Ishikawa (cell line): Measurements from ENCODE around the gene ETNK1.

ENCODE experiments used
- CEBPB ChIP-seq: IDR thresholded peaks from 2 replicates; pipeline ENCODE4 v1.6.1; 2012
- CREB1 ChIP-seq: IDR thresholded peaks from 2 replicates; pipeline ENCODE4 v1.6.1; 2012; ENCODE audit warnings: low read depth
- EGR1 ChIP-seq: IDR thresholded peaks from 2 replicates; pipeline ENCODE4 v1.6.1; 2012
- EP300 ChIP-seq: IDR thresholded peaks from 2 replicates; pipeline ENCODE4 v1.6.1; 2012; ENCODE audit warnings: borderline replicate concordance
- FOXM1 ChIP-seq: IDR thresholded peaks from 2 replicates; pipeline ENCODE4 v1.6.1; 2012; ENCODE audit warnings: low read depth, borderline replicate concordance
- MAX ChIP-seq: IDR thresholded peaks from 2 replicates; pipeline ENCODE4 v1.6.1; 2012
- NFIC ChIP-seq: IDR thresholded peaks from 2 replicates; pipeline ENCODE4 v1.6.1; 2012
- RAD21 ChIP-seq: IDR thresholded peaks from 2 replicates; pipeline ENCODE4 v1.6.1; 2012; ENCODE audit warnings: low read depth
- REST ChIP-seq: IDR thresholded peaks from 2 replicates; pipeline ENCODE4 v1.6.1; 2012; ENCODE audit warnings: low read depth, mild to moderate bottlenecking
- TAF1 ChIP-seq: IDR thresholded peaks from 2 replicates; pipeline ENCODE4 v1.6.1; 2012; ENCODE audit warnings: low read depth, mild to moderate bottlenecking
- TCF12 ChIP-seq: IDR thresholded peaks from 2 replicates; pipeline ENCODE4 v1.6.1; 2012; ENCODE audit warnings: low read depth
- TEAD4 ChIP-seq: IDR thresholded peaks from 2 replicates; pipeline ENCODE4 v1.6.1; 2012
- USF1 ChIP-seq: IDR thresholded peaks from 2 replicates; pipeline ENCODE4 v1.6.1; 2012
- YY1 ChIP-seq: IDR thresholded peaks from 2 replicates; pipeline ENCODE4 v1.6.1; 2012; ENCODE audit warnings: low read depth
- ZBTB7A ChIP-seq: IDR thresholded peaks from 2 replicates; pipeline ENCODE4 v1.6.1; 2012; ENCODE audit warnings: low read depth

Gene ETNK1

GRCh38 chr12:22617630-22618029 is 7.3 kb upstream of the ETNK1 start:
- TF ChIP-seq EP300 (no peak), REST (no peak), YY1 (no peak), RAD21 (no peak), EGR1 (no peak), TAF1 (no peak), NFIC (no peak), ZBTB7A (no peak), MAX (no peak), TCF12 (no peak), CEBPB (no peak)

- no peak for TF ChIP-seq TEAD4
- TF ChIP-seq EP300, result no peak
- no peak for TF ChIP-seq CEBPB
- no peak for TF ChIP-seq EGR1
- TF ChIP-seq NFIC, result no peak
- no peak for TF ChIP-seq REST
- TF ChIP-seq YY1, result no peak
- TF ChIP-seq TCF12, result no peak
- no peak for TF ChIP-seq CREB1
- TF ChIP-seq RAD21, result no peak
These were observed 462 bp upstream of the ETNK1 start for GRCh38 chr12:22624548-22624869.

GRCh38 chr12:22625762-22626294 is 857 bp downstream of the ETNK1 start:
- TF ChIP-seq ZBTB7A, result no peak
- no peak for TF ChIP-seq REST
- no peak for TF ChIP-seq MAX
- no peak for TF ChIP-seq EGR1

GRCh38 chr12:22626406-22626805 is 1.4 kb downstream of the ETNK1 start:
- no peak for TF ChIP-seq YY1
- no peak for TF ChIP-seq CEBPB
- no peak for TF ChIP-seq REST
- TF ChIP-seq EP300, result no peak
- TF ChIP-seq RAD21, result no peak

GRCh38 chr12:22627371-22627770 is 2.4 kb downstream of the ETNK1 start:
- TF ChIP-seq ZBTB7A (no peak), TAF1 (no peak), TCF12 (no peak), REST (no peak), MAX (no peak), YY1 (no peak), USF1 (no peak), NFIC (no peak), RAD21 (no peak), EGR1 (no peak), FOXM1 (no peak), EP300 (no peak), CEBPB (no peak), TEAD4 (no peak), CREB1 (no peak)
